ENCODE measurements around the gene TTC32. TPM values are rescaled to one million over a fixed set of nuclear protein-coding genes. Genes with fewer than 3 reads are reported as not detected.

The TTC32 gene
- polyA plus RNA-seq, 1 experiment = 6.6 TPM

- ChIA-PET POLR2A (interaction anchor here (0.6 kb wide), 1 partner anchor 519 kb away, joined by 3 read pairs; no protein-coding TSS in a partner anchor), CTCF (interaction anchor here (0.6 kb wide), 1 partner anchor 684 kb away, joined by 3 read pairs; no protein-coding TSS in a partner anchor)
- DNase-seq (ENCODE audit: low read depth, low spot score) = no peak
- H3K9me3 ChIP-seq (ENCODE audit: control insufficient read depth, insufficient read depth, low read length) = no peaks in the 10 kb centered on the region; the same call in 1 of the 2 replicates
- TF ChIP-seq, protein P1, sequence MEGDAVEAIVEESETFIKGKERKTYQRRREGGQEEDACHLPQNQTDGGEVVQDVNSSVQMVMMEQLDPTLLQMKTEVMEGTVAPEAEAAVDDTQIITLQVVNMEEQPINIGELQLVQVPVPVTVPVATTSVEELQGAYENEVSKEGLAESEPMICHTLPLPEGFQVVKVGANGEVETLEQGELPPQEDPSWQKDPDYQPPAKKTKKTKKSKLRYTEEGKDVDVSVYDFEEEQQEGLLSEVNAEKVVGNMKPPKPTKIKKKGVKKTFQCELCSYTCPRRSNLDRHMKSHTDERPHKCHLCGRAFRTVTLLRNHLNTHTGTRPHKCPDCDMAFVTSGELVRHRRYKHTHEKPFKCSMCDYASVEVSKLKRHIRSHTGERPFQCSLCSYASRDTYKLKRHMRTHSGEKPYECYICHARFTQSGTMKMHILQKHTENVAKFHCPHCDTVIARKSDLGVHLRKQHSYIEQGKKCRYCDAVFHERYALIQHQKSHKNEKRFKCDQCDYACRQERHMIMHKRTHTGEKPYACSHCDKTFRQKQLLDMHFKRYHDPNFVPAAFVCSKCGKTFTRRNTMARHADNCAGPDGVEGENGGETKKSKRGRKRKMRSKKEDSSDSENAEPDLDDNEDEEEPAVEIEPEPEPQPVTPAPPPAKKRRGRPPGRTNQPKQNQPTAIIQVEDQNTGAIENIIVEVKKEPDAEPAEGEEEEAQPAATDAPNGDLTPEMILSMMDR (IDR thresholded peaks at IDR 0.05; ENCODE audit: low read depth, low read length) = no peak
- H3K27me3 ChIP-seq (ENCODE audit: control insufficient read depth, insufficient read depth, low read length) = peaks cover 13% of the 10 kb centered on the region
- no peak overlapping the region for H3K27ac ChIP-seq (ENCODE audit: low read depth, low read length)
- H3K4me3 ChIP-seq (ENCODE audit: low read depth, low read length) = no peak overlapping the region
Observed at GRCh38 chr2:19866771-19867170, 35.0 kb downstream of the TTC32 start.

DNA sequence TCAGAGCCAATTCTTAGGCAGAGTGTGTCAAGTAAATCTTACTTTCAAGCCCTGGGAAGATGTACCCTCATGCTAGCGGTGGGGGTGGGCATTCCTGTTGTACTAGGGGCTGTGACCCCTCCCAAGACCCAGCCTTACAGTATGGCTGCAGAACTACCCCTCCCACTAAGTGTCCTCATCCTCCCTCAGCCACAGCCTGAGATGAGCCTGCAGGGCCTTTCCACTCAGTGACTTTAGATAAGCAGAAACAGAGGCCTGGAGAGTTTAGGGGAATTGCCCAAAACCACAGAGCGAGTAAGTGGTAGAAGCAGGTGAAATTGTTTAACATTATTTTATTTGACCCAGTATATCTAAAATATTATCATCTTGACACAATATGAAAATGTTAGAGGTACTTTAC, 36.6 kb downstream of the TTC32 start:
- ChIA-PET POLR2A (interaction anchor here (0.6 kb wide), 1 partner anchor 44 kb away, joined by 6 read pairs; no protein-coding TSS in a partner anchor), CTCF (interaction anchor here (5.0 kb wide), 1 partner anchor 496 kb away, joined by 50 read pairs; no protein-coding TSS in a partner anchor)
- Histone ChIP-seq H3K27ac (ENCODE audit: low read depth, low read length) (no peak overlapping the region), H3K9me3 (ENCODE audit: control insufficient read depth, insufficient read depth, low read length) (no peaks in the 10 kb centered on the region; the same call in 1 of the 2 replicates), H3K4me3 (ENCODE audit: low read depth, low read length) (no peak overlapping the region), H3K27me3 (ENCODE audit: control insufficient read depth, insufficient read depth, low read length) (peaks cover 13% of the 10 kb centered on the region)
- DNase-seq (ENCODE audit: low read depth, low spot score) = no peak
- TF ChIP-seq, protein P1 (IDR thresholded peaks at IDR 0.05; ENCODE audit: low read depth, low read length) = no peak

GRCh38 chr2:19864381-19864780, 37.4 kb downstream of the TTC32 start:
- H3K4me3 ChIP-seq (ENCODE audit: low read depth, low read length) = no peak overlapping the region
- POLR2A ChIA-PET = no interaction called here
- no peaks in the 10 kb centered on the region; the same call in 1 of the 2 replicates for H3K9me3 ChIP-seq (ENCODE audit: control insufficient read depth, insufficient read depth, low read length)
- H3K27ac ChIP-seq (ENCODE audit: low read depth, low read length) = no peak overlapping the region
- no peak for DNase-seq (ENCODE audit: low read depth, low spot score)
- peaks cover 13% of the 10 kb centered on the region for H3K27me3 ChIP-seq (ENCODE audit: control insufficient read depth, insufficient read depth, low read length)
- TF ChIP-seq, protein P1 (IDR thresholded peaks at IDR 0.05; ENCODE audit: low read depth, low read length) = no peak
- CTCF ChIA-PET = interaction anchor here (0.9 to 5.0 kb wide), 5 partner anchors 9 to 1344 kb away, joined by 3 to 50 read pairs (median 5); no protein-coding TSS in a partner anchor

DNA sequence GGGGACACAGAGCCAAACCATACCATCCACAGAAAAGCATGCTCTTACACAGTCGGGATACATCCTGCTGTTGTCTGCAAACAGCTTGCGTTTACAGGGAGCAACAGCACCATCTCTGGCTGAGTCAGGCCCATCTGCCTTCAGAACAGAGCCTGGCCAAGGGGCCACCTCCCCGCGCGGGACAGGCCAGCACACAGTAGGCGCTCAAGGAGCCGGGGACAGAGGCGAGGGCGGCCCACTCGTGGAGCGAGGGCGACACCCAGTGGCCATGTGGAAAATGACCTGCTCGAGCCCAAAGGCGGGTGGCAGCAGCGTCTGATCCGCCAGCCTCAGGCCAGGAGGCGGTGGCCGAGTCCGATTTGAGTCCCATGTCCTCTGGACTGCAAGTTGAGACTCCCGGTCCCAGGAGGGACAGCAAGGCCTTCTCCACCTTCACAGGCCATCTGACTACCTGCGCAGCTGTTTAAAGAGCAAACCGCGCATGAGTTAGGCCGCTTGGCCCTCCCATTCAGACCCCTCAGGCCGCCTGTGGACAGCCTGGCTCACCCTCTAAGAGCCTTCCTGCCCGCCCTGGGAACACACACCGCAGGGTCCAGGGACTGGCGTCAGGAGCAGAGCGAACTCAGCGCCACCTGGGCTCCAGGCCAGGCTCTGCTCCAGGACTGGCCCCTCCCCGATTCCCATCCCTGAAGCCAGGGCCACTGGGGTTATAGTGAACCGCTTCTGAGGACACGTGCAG, 38.3 kb downstream of the TTC32 start:
- Histone ChIP-seq H3K9me3 (ENCODE audit: control insufficient read depth, insufficient read depth, low read length) (no peaks in the 10 kb centered on the region; the same call in 1 of the 2 replicates), H3K27me3 (ENCODE audit: control insufficient read depth, insufficient read depth, low read length) (peaks cover 6% of the 10 kb centered on the region), H3K27ac (ENCODE audit: low read depth, low read length) (no peak overlapping the region), H3K4me3 (ENCODE audit: low read depth, low read length) (no peak overlapping the region)
- CTCF ChIA-PET = interaction anchor here (0.6 to 5.0 kb wide), 20 partner anchors 8 to 1475 kb away, joined by 3 to 50 read pairs (median 3); no protein-coding TSS in a partner anchor
- TF ChIP-seq, protein P1 (IDR thresholded peaks at IDR 0.05; ENCODE audit: low read depth, low read length) = peak; percentile 82
- POLR2A ChIA-PET = no interaction called here
- DNase-seq (ENCODE audit: low read depth, low spot score) = no peak

- CTCF ChIA-PET = interaction anchor here (1.4 to 5.0 kb wide), 2 partner anchors 493 to 502 kb away, joined by 4 to 50 read pairs; no protein-coding TSS in a partner anchor
- Histone ChIP-seq H3K27ac (ENCODE audit: low read depth, low read length) (no peak overlapping the region), H3K9me3 (ENCODE audit: control insufficient read depth, insufficient read depth, low read length) (no peaks in the 10 kb centered on the region; the same call in 1 of the 2 replicates), H3K4me3 (ENCODE audit: low read depth, low read length) (no peak overlapping the region), H3K27me3 (ENCODE audit: control insufficient read depth, insufficient read depth, low read length) (no peaks in the 10 kb centered on the region)
- no peak for DNase-seq (ENCODE audit: low read depth, low spot score)
- TF ChIP-seq, protein P1 (IDR thresholded peaks at IDR 0.05; ENCODE audit: low read depth, low read length) = no peak
- POLR2A ChIA-PET = no interaction called here
Observed at GRCh38 chr2:19861813-19862212, 40.0 kb downstream of the TTC32 start.

Data from AG04450 (cell line).